NT2/D1 (cell line): ENCODE measurements around the gene FYCO1.

Source experiments
- SUZ12 ChIP-seq: IDR thresholded peaks from 2 replicates; pipeline ENCODE4 v1.6.1; 2011; ENCODE audit not compliant: insufficient read length, insufficient read depth; ENCODE audit errors: extremely low read depth
- YY1 ChIP-seq: IDR thresholded peaks from 2 replicates; pipeline ENCODE4 v1.6.1; 2011; ENCODE audit not compliant: insufficient read length, insufficient read depth
- ZNF274 ChIP-seq: IDR thresholded peaks from 2 replicates; pipeline ENCODE4 v1.6.1; 2011; ENCODE audit warnings: mild to moderate bottlenecking, low read depth, low read length

DNA sequence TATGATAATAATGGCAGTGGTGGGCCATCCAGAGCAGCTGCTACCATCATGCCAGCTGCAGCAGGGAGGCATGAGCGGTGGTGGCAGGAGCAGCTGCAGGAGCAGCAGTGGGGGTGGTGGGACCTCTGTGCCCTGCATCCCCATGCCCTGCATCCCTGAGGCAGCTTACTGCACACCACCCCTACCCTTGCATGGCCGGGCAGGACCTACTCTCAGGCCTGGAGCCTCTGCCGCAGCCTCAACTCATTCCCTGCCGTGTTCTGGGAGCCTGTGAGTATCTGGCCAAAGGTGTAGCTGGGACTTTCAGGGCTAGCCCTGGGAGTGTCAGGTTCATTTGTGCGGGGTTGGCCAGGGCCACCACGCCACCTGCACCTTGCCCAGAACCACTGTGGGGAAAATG is 35.0 kb upstream of the FYCO1 start:
- no peak for TF ChIP-seq ZNF274
- no peak for TF ChIP-seq YY1
- TF ChIP-seq SUZ12: no peak
